8988T (cell line): ENCODE results near the gene LRRC4C.

Experiments
- DNase-seq: peaks from one replicate; pipeline ENCODE4 v3.0.0; 2011

LRRC4C gene

GRCh38 chr11:40139066-40139465 is 1320.4 kb downstream of the LRRC4C start:
- DNase-seq, result no peak

- no peak for DNase-seq
Observed at GRCh38 chr11:40134820-40135570, 1324.5 kb downstream of the LRRC4C start.

GRCh38 chr11:40133498-40133897 is 1326.0 kb downstream of the LRRC4C start:
- DNase-seq, result no peak

GRCh38 chr11:40132912-40133311 is 1326.5 kb downstream of the LRRC4C start:
- no peak for DNase-seq

GRCh38 chr11:40130427-40130826 is 1329.0 kb downstream of the LRRC4C start:
- DNase-seq, result no peak

GRCh38 chr11:40129266-40129665 is 1330.2 kb downstream of the LRRC4C start:
- no peak for DNase-seq

- DNase-seq, result no peak
Observed at GRCh38 chr11:40125054-40125453, 1334.4 kb downstream of the LRRC4C start.

GRCh38 chr11:40119661-40120060 is 1339.8 kb downstream of the LRRC4C start:
- DNase-seq, result no peak

- DNase-seq, result no peak
Observed at GRCh38 chr11:40118780-40119179, 1340.7 kb downstream of the LRRC4C start.

- DNase-seq, result no peak
Observed at GRCh38 chr11:40118026-40118425, 1341.4 kb downstream of the LRRC4C start.

GRCh38 chr11:40104941-40105550 is 1354.4 kb downstream of the LRRC4C start:
- DNase-seq, result no peak

- DNase-seq, result no peak
Observed at GRCh38 chr11:40100781-40101180, 1358.7 kb downstream of the LRRC4C start.

- no peak for DNase-seq
Observed at GRCh38 chr11:40100162-40100553, 1359.3 kb downstream of the LRRC4C start.

GRCh38 chr11:40099426-40100161 is 1359.9 kb downstream of the LRRC4C start:
- no peak for DNase-seq

- no peak for DNase-seq
Observed at GRCh38 chr11:40095446-40095845, 1364.0 kb downstream of the LRRC4C start.

GRCh38 chr11:40094954-40095353 is 1364.5 kb downstream of the LRRC4C start:
- DNase-seq, result no peak

- no peak for DNase-seq
Observed at GRCh38 chr11:40080434-40080833, 1379.0 kb downstream of the LRRC4C start.
